ENCODE measurements around the gene TMEM243. TPM values are rescaled to one million over a fixed set of nuclear protein-coding genes. Genes with fewer than 3 reads are reported as not detected.

The TMEM243 gene
- total and polyA plus RNA-seq, 4 donors: 58.1 to 120 (median 85.1) TPM

DNA sequence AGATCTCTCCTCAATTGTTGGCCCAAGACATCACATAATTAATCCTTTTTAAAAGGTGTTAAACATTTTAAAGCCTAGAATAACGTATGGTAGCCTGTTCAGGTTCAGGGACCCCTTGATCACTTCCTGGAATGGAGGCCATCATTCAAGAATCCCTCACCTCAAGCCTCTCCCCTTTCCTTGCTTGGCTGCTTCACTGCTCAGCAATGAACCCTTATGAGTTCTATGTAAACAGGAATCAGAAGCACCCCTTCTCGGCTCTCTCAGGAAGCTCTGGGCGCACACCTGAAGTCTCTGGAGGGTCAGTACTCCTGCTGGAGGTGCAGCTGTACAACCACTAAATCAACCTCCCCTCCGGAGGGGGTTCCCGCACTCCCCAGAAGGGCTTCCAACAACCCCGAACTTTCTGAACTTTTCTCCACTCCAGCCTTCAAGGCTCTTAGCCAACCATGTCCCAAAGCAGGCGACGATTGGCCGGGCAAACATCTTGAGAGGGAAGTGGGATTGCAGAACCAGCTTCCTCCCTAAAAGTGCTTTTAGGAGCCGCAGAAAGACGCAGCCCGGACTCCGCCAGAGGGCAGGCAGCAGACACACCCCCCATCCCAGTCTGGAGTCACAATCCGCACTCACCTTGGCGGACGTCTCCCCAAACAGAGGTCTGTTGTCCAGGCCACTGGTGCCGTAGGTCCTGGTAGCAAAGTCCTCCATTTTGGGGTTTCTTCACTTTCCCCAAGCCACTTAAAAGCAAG, 562 bp downstream of the TMEM243 start:
- peak overlapping the region; percentile 96 for H3K4me3 ChIP-seq
- TF ChIP-seq, protein P1, sequence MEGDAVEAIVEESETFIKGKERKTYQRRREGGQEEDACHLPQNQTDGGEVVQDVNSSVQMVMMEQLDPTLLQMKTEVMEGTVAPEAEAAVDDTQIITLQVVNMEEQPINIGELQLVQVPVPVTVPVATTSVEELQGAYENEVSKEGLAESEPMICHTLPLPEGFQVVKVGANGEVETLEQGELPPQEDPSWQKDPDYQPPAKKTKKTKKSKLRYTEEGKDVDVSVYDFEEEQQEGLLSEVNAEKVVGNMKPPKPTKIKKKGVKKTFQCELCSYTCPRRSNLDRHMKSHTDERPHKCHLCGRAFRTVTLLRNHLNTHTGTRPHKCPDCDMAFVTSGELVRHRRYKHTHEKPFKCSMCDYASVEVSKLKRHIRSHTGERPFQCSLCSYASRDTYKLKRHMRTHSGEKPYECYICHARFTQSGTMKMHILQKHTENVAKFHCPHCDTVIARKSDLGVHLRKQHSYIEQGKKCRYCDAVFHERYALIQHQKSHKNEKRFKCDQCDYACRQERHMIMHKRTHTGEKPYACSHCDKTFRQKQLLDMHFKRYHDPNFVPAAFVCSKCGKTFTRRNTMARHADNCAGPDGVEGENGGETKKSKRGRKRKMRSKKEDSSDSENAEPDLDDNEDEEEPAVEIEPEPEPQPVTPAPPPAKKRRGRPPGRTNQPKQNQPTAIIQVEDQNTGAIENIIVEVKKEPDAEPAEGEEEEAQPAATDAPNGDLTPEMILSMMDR (IDR thresholded peaks at IDR 0.05; ENCODE audit: control extremely low read depth, extremely low read depth): no peak
- peaks cover 0 to 2% (median 0%) of the 10 kb centered on the region in 4 donors for H3K36me3 ChIP-seq (ENCODE audit: control insufficient read depth in 4 of 4, insufficient read depth in 4 of 4, low read length in 4 of 4)
- peak overlapping the region; percentile 42 to 98 for H3K27ac ChIP-seq (ENCODE audit: low read depth in 1 of 2, low read length in 1 of 2)
- peaks cover 0 to 24% (median 7%) of the 10 kb centered on the region in 5 donors for H3K4me1 ChIP-seq (ENCODE audit: control insufficient read depth in 5 of 5, insufficient read depth in 5 of 5, low read length in 5 of 5)
- DNase-seq (peak; percentile 73 to 84 (median 80)), ATAC-seq (ENCODE audit: insufficient read depth, low FRiP score) (peak; percentile 64)
- peaks cover 0 to 15% (median 14%) of the 10 kb centered on the region in 3 donors for H3K27me3 ChIP-seq (ENCODE audit: control insufficient read depth in 3 of 3, insufficient read depth in 3 of 3, low read length in 2 of 3)
- 1% methylated on average over 17 of the region's 17 CpGs for WGBS, 2 donors
- no peaks in the 10 kb centered on the region for H3K9me3 ChIP-seq (ENCODE audit: control insufficient read depth in 4 of 4, insufficient read depth in 3 of 4, low read length in 3 of 4)
- H3K9ac ChIP-seq (ENCODE audit: insufficient read depth in 1 of 2, low read length in 2 of 2): peak overlapping the region; percentile 85 to 87

DNA sequence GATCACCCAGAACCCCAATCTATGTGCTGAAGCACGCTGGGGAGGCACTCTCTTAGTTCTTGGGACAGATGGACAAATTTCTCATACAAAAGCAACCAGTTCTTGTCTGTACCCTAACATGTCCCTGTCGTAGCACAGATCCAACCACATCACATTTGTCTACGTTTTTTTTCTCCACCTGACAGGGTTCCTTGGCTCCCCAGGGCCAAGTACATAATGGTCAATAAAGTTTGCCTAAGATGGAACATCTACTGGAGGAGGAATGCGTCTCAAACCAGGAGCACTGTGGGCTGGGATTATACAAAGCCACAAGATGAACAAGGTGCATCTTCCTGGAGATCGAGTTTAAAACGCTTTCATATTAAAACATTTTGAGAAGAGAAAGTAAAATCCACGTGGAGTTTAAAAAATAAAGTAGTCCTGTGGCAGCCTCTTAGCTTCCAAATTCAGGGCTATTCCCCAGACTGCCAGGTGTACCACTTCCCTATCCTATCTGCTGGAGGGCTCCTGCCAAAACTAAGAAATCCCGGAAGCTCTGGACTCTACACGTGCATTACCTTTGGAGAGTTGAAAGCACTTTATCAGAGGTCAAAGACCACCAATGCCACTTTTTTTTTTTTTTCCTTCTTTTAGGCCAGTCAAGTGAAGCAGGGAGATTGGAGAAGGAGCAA, 1.4 kb downstream of the TMEM243 start:
- ATAC-seq (ENCODE audit: insufficient read depth, low FRiP score) (no peak), DNase-seq (no peak)
- Histone ChIP-seq H3K27me3 (ENCODE audit: control insufficient read depth in 3 of 3, insufficient read depth in 3 of 3, low read length in 2 of 3) (peaks cover 0 to 14% (median 7%) of the 10 kb centered on the region in 3 donors), H3K4me3 (no peak overlapping the region), H3K9me3 (ENCODE audit: control insufficient read depth in 4 of 4, insufficient read depth in 3 of 4, low read length in 3 of 4) (no peaks in the 10 kb centered on the region), H3K4me1 (ENCODE audit: control insufficient read depth in 5 of 5, insufficient read depth in 5 of 5, low read length in 5 of 5) (peaks cover 0 to 28% (median 7%) of the 10 kb centered on the region in 5 donors), H3K9ac (ENCODE audit: insufficient read depth in 1 of 2, low read length in 2 of 2) (peak overlapping the region; percentile 85 to 87), H3K36me3 (ENCODE audit: control insufficient read depth in 4 of 4, insufficient read depth in 4 of 4, low read length in 4 of 4) (peaks cover 0 to 4% (median 0%) of the 10 kb centered on the region in 4 donors), H3K27ac (ENCODE audit: low read depth in 1 of 2, low read length in 1 of 2) (peak overlapping the region in 1 of 2 donors; percentile 64)
- TF ChIP-seq, protein P1 (IDR thresholded peaks at IDR 0.05; ENCODE audit: control extremely low read depth, extremely low read depth): no peak
- 38 to 68% methylated on average over 9 of the region's 9 CpGs for WGBS, 2 donors

DNA sequence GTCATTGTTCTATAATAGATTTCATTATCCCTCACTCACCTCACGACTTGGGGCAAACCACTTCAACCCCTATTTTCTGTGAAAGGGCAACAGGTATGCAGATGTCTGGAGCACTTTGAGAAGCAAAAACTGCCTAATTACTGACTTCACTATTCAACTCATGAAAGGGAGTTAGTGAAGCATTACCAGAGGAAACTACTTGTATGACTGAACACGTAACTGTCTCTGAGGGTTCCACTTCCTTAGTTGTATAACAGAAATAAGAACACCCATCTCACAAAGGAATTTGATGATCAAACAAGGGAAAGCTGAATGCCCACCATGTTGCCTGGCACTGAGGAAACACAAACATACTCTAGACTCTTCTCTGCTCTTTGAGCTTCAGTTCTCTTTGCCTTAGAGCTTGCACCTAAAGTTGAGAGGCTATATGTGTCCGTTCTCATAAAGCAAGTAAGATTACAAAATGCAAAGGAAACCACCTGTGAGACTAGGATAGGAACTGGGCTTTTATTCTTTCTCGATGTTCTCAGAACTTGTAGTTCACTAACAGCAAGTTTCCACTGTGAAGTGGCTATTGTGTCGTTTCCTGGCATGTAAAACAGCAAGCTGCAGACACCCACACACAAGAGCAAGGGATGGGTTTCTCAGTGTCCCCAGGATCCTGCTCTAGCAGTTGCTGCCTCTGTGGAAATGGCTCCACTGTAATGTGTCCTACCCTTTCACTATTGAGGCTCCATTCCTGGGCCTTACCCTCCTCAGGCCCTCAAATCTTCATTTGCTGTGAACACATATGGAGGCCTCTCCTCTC, 2.6 kb downstream of the TMEM243 start:
- WGBS, 2 donors: 25 to 29% methylated on average over 5 of the region's 5 CpGs
- H3K9ac ChIP-seq (ENCODE audit: insufficient read depth in 1 of 2, low read length in 2 of 2): peak overlapping the region in 1 of 2 donors; percentile 16
- peaks cover 0 to 2% (median 2%) of the 10 kb centered on the region in 3 donors for H3K27me3 ChIP-seq (ENCODE audit: control insufficient read depth in 3 of 3, insufficient read depth in 3 of 3, low read length in 2 of 3)
- no peak overlapping the region for H3K4me3 ChIP-seq
- TF ChIP-seq, protein P1 (IDR thresholded peaks at IDR 0.05; ENCODE audit: control extremely low read depth, extremely low read depth): no peak
- peaks cover 0 to 4% (median 0%) of the 10 kb centered on the region in 4 donors for H3K36me3 ChIP-seq (ENCODE audit: control insufficient read depth in 4 of 4, insufficient read depth in 4 of 4, low read length in 4 of 4)
- H3K9me3 ChIP-seq (ENCODE audit: control insufficient read depth in 4 of 4, insufficient read depth in 3 of 4, low read length in 3 of 4): no peaks in the 10 kb centered on the region
- no peak for DNase-seq
- peak overlapping the region in 1 of 2 donors; percentile 27 for H3K27ac ChIP-seq (ENCODE audit: low read depth in 1 of 2, low read length in 1 of 2)
- no peak for ATAC-seq (ENCODE audit: insufficient read depth, low FRiP score)
- peaks cover 4 to 34% (median 12%) of the 10 kb centered on the region in 5 donors for H3K4me1 ChIP-seq (ENCODE audit: control insufficient read depth in 5 of 5, insufficient read depth in 5 of 5, low read length in 5 of 5)
